ENCODE measurements around the gene RMND1. TPM values are rescaled to one million over a fixed set of nuclear protein-coding genes. Genes with fewer than 3 reads are reported as not detected.

RMND1 gene
- total RNA-seq, 3 donors from 2014 or later: 16.5 to 25.6 (median 21.0) TPM

- H3K4me1 ChIP-seq (ENCODE audit: low read depth): no peaks in the 10 kb centered on the region
- no peak for TF ChIP-seq CTCF (IDR thresholded peaks at IDR 0.05)
- intact Hi-C loops (cut with DNase I, micrococcal nuclease): no loop called here
- H3K36me3 ChIP-seq (ENCODE audit: low read depth): no peaks in the 10 kb centered on the region
- H3K9me3 ChIP-seq: no peaks in the 10 kb centered on the region
- H3K4me3 ChIP-seq: no peak overlapping the region
- DNase-seq (no peak), ATAC-seq (no peak)
Measured at GRCh38 chr6:151409260-151409659, 42.7 kb downstream of the RMND1 start.

- intact Hi-C loops (cut with DNase I, micrococcal nuclease): no loop called here
- Histone ChIP-seq H3K36me3 (ENCODE audit: low read depth) (no peaks in the 10 kb centered on the region), H3K9me3 (no peaks in the 10 kb centered on the region), H3K4me1 (ENCODE audit: low read depth) (no peaks in the 10 kb centered on the region), H3K4me3 (no peak overlapping the region)
- ATAC-seq: no peak
- TF ChIP-seq CTCF (IDR thresholded peaks at IDR 0.05): no peak
- no peak for DNase-seq
Measured at GRCh38 chr6:151408858-151409257, 43.1 kb downstream of the RMND1 start.

GRCh38 chr6:151403919-151404308, 48.0 kb downstream of the RMND1 start:
- Histone ChIP-seq H3K9me3 (no peaks in the 10 kb centered on the region), H3K4me1 (ENCODE audit: low read depth) (no peaks in the 10 kb centered on the region), H3K4me3 (no peak overlapping the region), H3K36me3 (ENCODE audit: low read depth) (no peaks in the 10 kb centered on the region)
- TF ChIP-seq CTCF (IDR thresholded peaks at IDR 0.05): no peak
- intact Hi-C loops (cut with DNase I, micrococcal nuclease): no loop called here
- ATAC-seq (no peak), DNase-seq (no peak)

GRCh38 chr6:151402228-151402627, 49.7 kb downstream of the RMND1 start:
- H3K4me1 ChIP-seq (ENCODE audit: low read depth): no peaks in the 10 kb centered on the region
- TF ChIP-seq CTCF (IDR thresholded peaks at IDR 0.05): no peak
- H3K9me3 ChIP-seq: no peaks in the 10 kb centered on the region
- ATAC-seq (no peak), DNase-seq (no peak)
- no peak overlapping the region for H3K4me3 ChIP-seq
- intact Hi-C loops (cut with DNase I, micrococcal nuclease): no loop called here
- H3K36me3 ChIP-seq (ENCODE audit: low read depth): no peaks in the 10 kb centered on the region

GRCh38 chr6:151400473-151400872, 51.5 kb downstream of the RMND1 start:
- Histone ChIP-seq H3K4me3 (no peak overlapping the region), H3K9me3 (no peaks in the 10 kb centered on the region), H3K36me3 (ENCODE audit: low read depth) (no peaks in the 10 kb centered on the region), H3K4me1 (ENCODE audit: low read depth) (no peaks in the 10 kb centered on the region)
- ATAC-seq (no peak), DNase-seq (no peak)
- TF ChIP-seq CTCF (IDR thresholded peaks at IDR 0.05): no peak
- intact Hi-C loops (cut with DNase I, micrococcal nuclease): no loop called here

- DNase-seq (no peak), ATAC-seq (no peak)
- Histone ChIP-seq H3K4me1 (ENCODE audit: low read depth) (peaks cover 3% of the 10 kb centered on the region), H3K9me3 (no peaks in the 10 kb centered on the region), H3K36me3 (ENCODE audit: low read depth) (no peaks in the 10 kb centered on the region), H3K4me3 (no peak overlapping the region)
- TF ChIP-seq CTCF (IDR thresholded peaks at IDR 0.05): no peak
- intact Hi-C loops (cut with DNase I, micrococcal nuclease): no loop called here
Measured at GRCh38 chr6:151399679-151400078, 52.2 kb downstream of the RMND1 start.
